Measurements from ENCODE around the gene SNX19.

SNX19 gene

GRCh38 chr11:130839981-130840666 lies 76.2 kb downstream of the SNX19 start:
- DNase-seq (ENCODE audit: low read depth) = no peak
- TF ChIP-seq CTCF (IDR thresholded peaks at IDR 0.05; ENCODE audit: control insufficient read depth, extremely low read depth, insufficient read depth) = no peak
- H3K4me3 ChIP-seq (ENCODE audit: low read depth, low read length) = no peak overlapping the region

GRCh38 chr11:130837194-130837593 lies 79.1 kb downstream of the SNX19 start:
- no peak overlapping the region for H3K4me3 ChIP-seq (ENCODE audit: low read depth, low read length)

GRCh38 chr11:130834886-130835285 lies 81.4 kb downstream of the SNX19 start:
- DNase-seq (ENCODE audit: low read depth) = no peak
- no peak for TF ChIP-seq CTCF (IDR thresholded peaks at IDR 0.05; ENCODE audit: control insufficient read depth, extremely low read depth, insufficient read depth)
- no peak overlapping the region for H3K4me3 ChIP-seq (ENCODE audit: low read depth, low read length)

More at GRCh38 chr11:130837194-130837593, 79.1 kb downstream of the SNX19 start:
- DNase-seq (ENCODE audit: low read depth) = no peak
- TF ChIP-seq CTCF (IDR thresholded peaks at IDR 0.05; ENCODE audit: control insufficient read depth, extremely low read depth, insufficient read depth) = no peak

GRCh38 chr11:130832566-130833425 lies 83.5 kb downstream of the SNX19 start:
- no peak overlapping the region for H3K4me3 ChIP-seq (ENCODE audit: low read depth, low read length)
- TF ChIP-seq CTCF (IDR thresholded peaks at IDR 0.05; ENCODE audit: control insufficient read depth, extremely low read depth, insufficient read depth) = no peak
- no peak for DNase-seq (ENCODE audit: low read depth)

- no peak for DNase-seq (ENCODE audit: low read depth)
- TF ChIP-seq CTCF (IDR thresholded peaks at IDR 0.05; ENCODE audit: control insufficient read depth, extremely low read depth, insufficient read depth) = no peak
- H3K4me3 ChIP-seq (ENCODE audit: low read depth, low read length) = no peak overlapping the region
Measured at GRCh38 chr11:130831976-130832375, 84.3 kb downstream of the SNX19 start.

GRCh38 chr11:130831506-130831905 lies 84.8 kb downstream of the SNX19 start:
- no peak overlapping the region for H3K4me3 ChIP-seq (ENCODE audit: low read depth, low read length)
- no peak for DNase-seq (ENCODE audit: low read depth)
- TF ChIP-seq CTCF (IDR thresholded peaks at IDR 0.05; ENCODE audit: control insufficient read depth, extremely low read depth, insufficient read depth) = no peak
